Glomerular endothelial cell (primary cell): ENCODE results near the gene PLEKHO1. TPM values are rescaled to one million over a fixed set of nuclear protein-coding genes. Genes with fewer than 3 reads are reported as not detected.
"Not testable (repeated sequence)": the region's sequence is repeated elsewhere in the genome, so short reads cannot be mapped to it uniquely, and the experiment has no call there.

Experiments used
- DNase-seq: peaks from one replicate; pipeline ENCODE4 v3.0.0-alpha.2; 2011; ENCODE audit warnings: low read depth, low spot score; ENCODE audit errors: extremely low read depth
- total RNA-seq: library from RNA; depleted of rRNA; stranded (reverse); fragments of >200 nt; gene quantifications from 2 replicates; pipeline ENCODE4 v1.2.3, GENCODE V29; 2015

Gene PLEKHO1
- total RNA-seq: 140 and 183 TPM in 2 replicates

GRCh38 chr1:150149271-150150132, at the start of gene PLEKHO1:
Gene PLEKHO1 (plus strand): TSS chr1:150149916. CDS start chr1:150150258, 342 bp downstream.
- no peak for DNase-seq

GRCh38 chr1:150102986-150103385, 46.7 kb upstream of the PLEKHO1 start:
- DNase-seq: no peak

- DNase-seq: no peak
Measured at GRCh38 chr1:150106341-150106740, 43.4 kb upstream of the PLEKHO1 start.

GRCh38 chr1:150109586-150109985, 40.1 kb upstream of the PLEKHO1 start:
- no peak for DNase-seq

GRCh38 chr1:150110116-150110515, 39.6 kb upstream of the PLEKHO1 start:
- no peak for DNase-seq

- no peak for DNase-seq
Measured at GRCh38 chr1:150111670-150112069, 38.0 kb upstream of the PLEKHO1 start.

GRCh38 chr1:150115121-150115520, 34.6 kb upstream of the PLEKHO1 start:
- DNase-seq: no peak

- no peak for DNase-seq
Measured at GRCh38 chr1:150118716-150119115, 31.0 kb upstream of the PLEKHO1 start.

GRCh38 chr1:150121236-150121862, 28.4 kb upstream of the PLEKHO1 start:
- no peak for DNase-seq

GRCh38 chr1:150126811-150127210, 22.9 kb upstream of the PLEKHO1 start:
- DNase-seq: no peak

- no peak for DNase-seq
Measured at GRCh38 chr1:150127464-150127863, 22.3 kb upstream of the PLEKHO1 start.

GRCh38 chr1:150127868-150128267, 21.8 kb upstream of the PLEKHO1 start:
- DNase-seq: no peak

- no peak for DNase-seq
Measured at GRCh38 chr1:150132372-150132771, 17.3 kb upstream of the PLEKHO1 start.

- DNase-seq: no peak
Measured at GRCh38 chr1:150134537-150134936, 15.2 kb upstream of the PLEKHO1 start.

- DNase-seq: not testable (repeated sequence)
Measured at GRCh38 chr1:150135400-150135799, 14.3 kb upstream of the PLEKHO1 start.

- DNase-seq: no peak
Measured at GRCh38 chr1:150138044-150138443, 11.7 kb upstream of the PLEKHO1 start.

GRCh38 chr1:150141452-150141851, 8.3 kb upstream of the PLEKHO1 start:
- no peak for DNase-seq

- peak; percentile 68 for DNase-seq
Measured at GRCh38 chr1:150142083-150142482, 7.6 kb upstream of the PLEKHO1 start.

- DNase-seq: no peak
Measured at GRCh38 chr1:150144606-150145005, 5.1 kb upstream of the PLEKHO1 start.

GRCh38 chr1:150146016-150146415, 3.7 kb upstream of the PLEKHO1 start:
- DNase-seq: not testable (repeated sequence)

- no peak for DNase-seq
Measured at GRCh38 chr1:150146849-150147542, 2.7 kb upstream of the PLEKHO1 start.
